Esophagus squamous epithelium (tissue), 5 donors: ENCODE data around the gene GNPTAB. TPM values are rescaled to one million over a fixed set of nuclear protein-coding genes. Genes with fewer than 3 reads are reported as not detected.

Experiments used
- DNase-seq: peaks from one replicate; lab custom pipeline; 2025; lab: John Stamatoyannopoulos, UW
- H3K27ac ChIP-seq, 4 donors: fragments of 200-600 bp; sonication (generic); one replicate each; pipeline ENCODE4 v1.5.1; 2016 to 2019; ENCODE audit warnings: mild to moderate bottlenecking in 1 of 4
- H3K27me3 ChIP-seq, 4 donors: fragments of 200-600 bp; sonication (generic); 1 replicate in 3 of 4; 2 replicates in 1 of 4; pipeline versions ENCODE4 v1.5.1 to v1.6.0; 2017 to 2021; ENCODE audit warnings: antibody characterized with exemption in 1 of 4
- H3K36me3 ChIP-seq, 3 donors: fragments of 200-600 bp; sonication (generic); one replicate each; pipeline ENCODE4 v1.5.1; 2016 to 2019
- H3K4me1 ChIP-seq, 3 donors: fragments of 200-600 bp; sonication (generic); one replicate each; pipeline ENCODE4 v1.5.1; 2017 to 2019
- H3K4me3 ChIP-seq, 4 donors: fragments of 200-600 bp; sonication (generic); 1 replicate in 3 of 4; 2 replicates in 1 of 4; pipeline ENCODE4 v1.5.1; 2016 to 2019; ENCODE audit warnings: mild to moderate bottlenecking in 2 of 4, moderate library complexity in 1 of 4
- H3K9me3 ChIP-seq, 3 donors: fragments of 200-600 bp; sonication (generic); one replicate each; pipeline ENCODE4 v1.5.1; 2016 to 2019
- POLR2A ChIP-seq, 4 donors: fragments of 450-650 bp; IDR thresholded peaks; one replicate each; pipeline ENCODE4 v1.6.1; 2017; ENCODE audit warnings: antibody characterized with exemption in 4 of 4, mild to moderate bottlenecking in 4 of 4, moderate library complexity in 3 of 4
- WGBS, 2 donors: methylation state at CpG; one replicate each; pipeline ENCODE4 v1.1.5; 2018; 5-methylcytosine and 5-hydroxymethylcytosine counted together
- intact Hi-C: fragments of 100-400 bp; cut with DNase I; formaldehyde crosslinking; loops from one replicate; pipeline ENCODE4 v1.15.0; 2022
- total RNA-seq, 4 donors: library from RNA; depleted of rRNA; stranded (reverse); fragments of >200 nt; gene quantifications; one replicate each; pipeline ENCODE4 v1.1.0, GENCODE V29; 2016
- TF ChIP-seq, protein P1 (sequence below), 6 experiments: fragments of 450-650 bp in 4 of 6; fragments of 200-600 bp in 2 of 6; sonication (generic) in 2 of 6; IDR thresholded peaks; one replicate each; pipeline ENCODE4 v1.5.1; 2016 to 2019; ENCODE audit warnings: antibody characterized with exemption in 6 of 6, mild to moderate bottlenecking in 4 of 6, moderate library complexity in 4 of 6
- donor health status: DM: yes; HTN: yes; CAD: no.

The GNPTAB gene
- total RNA-seq, 4 donors from 2014 or later, result 20.8 to 26.3 (median 21.9) TPM

DNA sequence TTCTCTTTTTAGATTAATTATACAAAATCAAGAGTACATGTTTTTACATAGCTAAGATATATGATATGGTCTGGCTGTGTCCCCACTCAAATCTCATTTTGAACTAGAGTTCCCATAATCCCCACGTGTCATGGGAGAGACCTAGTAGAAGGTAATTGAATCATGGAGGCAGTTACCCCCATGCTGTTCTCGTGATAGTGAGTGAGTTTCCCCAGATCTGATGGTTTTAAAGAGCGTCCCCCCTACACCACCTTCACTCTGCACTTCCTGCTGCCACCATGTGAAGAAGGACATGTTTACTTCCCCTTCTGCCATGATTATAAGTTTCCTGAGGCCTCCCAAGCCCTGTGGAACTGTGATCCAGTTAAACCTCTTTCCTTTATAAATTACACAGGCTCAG, 25.2 kb upstream of the GNPTAB start:
- DNase-seq, result no peak
- no peak overlapping the region for H3K27ac ChIP-seq
- 61 to 77% methylated on average over 3 of the region's 3 CpGs for WGBS, 2 donors
- H3K9me3 ChIP-seq, result no peaks in the 10 kb centered on the region
- no peak overlapping the region for H3K4me3 ChIP-seq
- intact Hi-C loops, result no loop called here
- no peaks in the 10 kb centered on the region for H3K27me3 ChIP-seq
- H3K36me3 ChIP-seq, result no peaks in the 10 kb centered on the region
- no peak for TF ChIP-seq POLR2A (IDR thresholded peaks at IDR 0.05)
- TF ChIP-seq, protein P1, sequence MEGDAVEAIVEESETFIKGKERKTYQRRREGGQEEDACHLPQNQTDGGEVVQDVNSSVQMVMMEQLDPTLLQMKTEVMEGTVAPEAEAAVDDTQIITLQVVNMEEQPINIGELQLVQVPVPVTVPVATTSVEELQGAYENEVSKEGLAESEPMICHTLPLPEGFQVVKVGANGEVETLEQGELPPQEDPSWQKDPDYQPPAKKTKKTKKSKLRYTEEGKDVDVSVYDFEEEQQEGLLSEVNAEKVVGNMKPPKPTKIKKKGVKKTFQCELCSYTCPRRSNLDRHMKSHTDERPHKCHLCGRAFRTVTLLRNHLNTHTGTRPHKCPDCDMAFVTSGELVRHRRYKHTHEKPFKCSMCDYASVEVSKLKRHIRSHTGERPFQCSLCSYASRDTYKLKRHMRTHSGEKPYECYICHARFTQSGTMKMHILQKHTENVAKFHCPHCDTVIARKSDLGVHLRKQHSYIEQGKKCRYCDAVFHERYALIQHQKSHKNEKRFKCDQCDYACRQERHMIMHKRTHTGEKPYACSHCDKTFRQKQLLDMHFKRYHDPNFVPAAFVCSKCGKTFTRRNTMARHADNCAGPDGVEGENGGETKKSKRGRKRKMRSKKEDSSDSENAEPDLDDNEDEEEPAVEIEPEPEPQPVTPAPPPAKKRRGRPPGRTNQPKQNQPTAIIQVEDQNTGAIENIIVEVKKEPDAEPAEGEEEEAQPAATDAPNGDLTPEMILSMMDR (IDR thresholded peaks at IDR 0.05), result no peak
- H3K4me1 ChIP-seq, result peaks cover 4 to 28% (median 4%) of the 10 kb centered on the region in 3 donors

DNA sequence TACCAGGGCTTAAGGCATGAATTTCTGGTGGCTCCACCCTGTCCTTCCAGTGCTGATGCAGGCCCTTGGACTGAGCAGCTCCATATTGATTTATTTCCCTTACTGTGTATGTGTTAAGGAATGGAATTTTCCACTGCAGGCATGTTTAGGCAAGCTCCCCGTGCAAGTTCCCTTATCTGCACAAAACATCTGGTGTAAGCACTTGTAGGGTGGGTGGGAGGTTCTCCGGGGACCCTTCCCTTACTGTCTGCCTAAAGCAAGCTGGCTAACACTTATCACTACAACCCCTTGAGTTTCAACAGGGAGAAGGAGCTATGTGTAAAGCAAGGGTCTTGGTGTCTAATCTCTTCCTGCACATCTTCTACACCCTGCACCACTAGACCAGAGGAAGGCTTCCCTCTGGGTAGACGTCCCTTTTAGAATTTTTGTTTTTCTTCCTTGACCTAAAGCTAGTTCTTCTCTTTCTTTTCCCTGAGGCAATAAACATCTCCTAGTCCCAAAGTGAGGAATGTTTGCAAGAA, 24.7 kb upstream of the GNPTAB start:
- H3K36me3 ChIP-seq, result no peaks in the 10 kb centered on the region
- H3K4me3 ChIP-seq, result no peak overlapping the region
- intact Hi-C loops, result no loop called here
- DNase-seq, result no peak
- H3K4me1 ChIP-seq, result peaks cover 4 to 28% (median 4%) of the 10 kb centered on the region in 3 donors
- no peaks in the 10 kb centered on the region for H3K27me3 ChIP-seq
- H3K9me3 ChIP-seq, result no peaks in the 10 kb centered on the region
- TF ChIP-seq, protein P1 (IDR thresholded peaks at IDR 0.05), result no peak
- TF ChIP-seq POLR2A (IDR thresholded peaks at IDR 0.05), result no peak
- H3K27ac ChIP-seq, result no peak overlapping the region
- WGBS, 2 donors, result 11 to 38% methylated on average over 2 to 3 of the region's 3 CpGs

DNA sequence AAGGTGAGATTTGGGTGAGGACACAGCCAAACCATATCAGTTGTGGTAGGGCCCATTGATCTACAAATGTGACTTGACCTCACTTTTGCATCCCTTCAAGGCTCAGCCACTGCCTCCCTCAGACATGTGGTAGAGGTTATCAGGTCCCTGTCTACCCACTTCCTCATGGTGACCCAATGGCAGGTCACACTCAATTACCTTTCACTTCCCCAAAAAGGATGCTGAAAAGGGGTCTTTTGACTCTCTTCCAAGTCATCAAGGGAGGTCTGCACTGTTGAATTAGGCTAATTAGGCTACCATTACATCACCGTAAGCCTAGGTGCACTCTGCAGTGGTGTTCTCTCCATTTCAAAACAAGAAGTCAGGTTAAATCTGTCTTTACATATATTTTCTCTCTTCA, 24.0 kb upstream of the GNPTAB start:
- no peak overlapping the region for H3K27ac ChIP-seq

DNA sequence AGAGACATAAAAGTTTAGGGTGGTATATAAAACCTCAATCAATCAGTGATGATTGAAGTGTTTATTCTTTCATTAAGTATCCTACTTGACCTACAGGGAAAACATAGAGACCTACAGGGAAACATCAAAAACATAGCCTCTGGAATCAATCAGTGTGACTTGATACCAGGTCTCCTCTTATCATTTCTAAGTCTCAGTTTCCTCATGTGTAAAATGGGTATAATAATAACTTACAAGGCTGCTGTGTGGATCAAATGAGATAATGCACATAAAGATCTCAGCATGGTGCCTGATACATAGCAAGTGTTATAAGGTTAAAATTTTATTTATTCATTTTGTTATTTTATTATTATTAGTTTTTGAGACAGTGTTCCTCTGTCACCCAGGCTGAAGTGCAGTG, 22.2 kb upstream of the GNPTAB start:
- H3K36me3 ChIP-seq, result no peaks in the 10 kb centered on the region
- no peak overlapping the region for H3K4me3 ChIP-seq
- no peak for DNase-seq
- TF ChIP-seq POLR2A (IDR thresholded peaks at IDR 0.05), result no peak
- TF ChIP-seq, protein P1 (IDR thresholded peaks at IDR 0.05), result no peak
- H3K27me3 ChIP-seq, result no peaks in the 10 kb centered on the region
- intact Hi-C loops, result no loop called here
- no peaks in the 10 kb centered on the region for H3K9me3 ChIP-seq
- no peak overlapping the region for H3K27ac ChIP-seq
- H3K4me1 ChIP-seq, result peaks cover 4 to 20% (median 4%) of the 10 kb centered on the region in 3 donors

More for the DNA sequence above, 24.0 kb upstream of the GNPTAB start:
- H3K9me3 ChIP-seq, result no peaks in the 10 kb centered on the region
- TF ChIP-seq POLR2A (IDR thresholded peaks at IDR 0.05), result no peak
- TF ChIP-seq, protein P1 (IDR thresholded peaks at IDR 0.05), result no peak
- H3K27me3 ChIP-seq, result no peaks in the 10 kb centered on the region
- peaks cover 4 to 25% (median 4%) of the 10 kb centered on the region in 3 donors for H3K4me1 ChIP-seq
- no peak for DNase-seq
- intact Hi-C loops, result no loop called here
- WGBS, 2 donors, result 82 to 83% methylated on average over 1 of the region's 1 CpG
- H3K4me3 ChIP-seq, result no peak overlapping the region
- H3K36me3 ChIP-seq, result no peaks in the 10 kb centered on the region

DNA sequence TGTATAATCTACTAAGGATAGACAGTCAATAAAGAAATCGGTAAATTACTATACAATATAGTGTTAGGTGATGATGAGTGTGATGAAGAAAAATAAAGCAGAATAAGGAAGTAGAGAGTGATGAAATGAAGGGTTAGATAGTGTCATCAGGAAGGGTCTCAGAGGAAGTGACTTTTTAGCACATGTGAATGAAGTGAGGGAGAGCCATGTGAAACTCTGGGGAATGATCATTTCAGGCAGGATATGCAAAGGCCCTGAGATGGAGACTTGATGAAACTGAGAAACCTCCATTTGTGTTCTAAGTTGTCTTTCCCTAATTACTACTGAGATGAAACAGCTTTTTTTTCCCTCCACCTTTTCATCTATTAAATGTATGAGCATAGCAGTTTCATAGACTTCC, 19.4 kb upstream of the GNPTAB start:
- Histone ChIP-seq H3K36me3 (no peaks in the 10 kb centered on the region), H3K27me3 (no peaks in the 10 kb centered on the region), H3K4me3 (no peak overlapping the region), H3K9me3 (no peaks in the 10 kb centered on the region), H3K4me1 (peaks cover 0 to 6% (median 2%) of the 10 kb centered on the region in 3 donors), H3K27ac (no peak overlapping the region)
- intact Hi-C loops, result no loop called here
- TF ChIP-seq, protein P1 (IDR thresholded peaks at IDR 0.05), result no peak
- no peak for TF ChIP-seq POLR2A (IDR thresholded peaks at IDR 0.05)
- no peak for DNase-seq
- WGBS, 2 donors, result 93 to 95% methylated on average over 1 of the region's 1 CpG
